NOMO-1 treated with dmso at 0.1 percent for 144 hours (cell line): ENCODE data around the gene CPTP.

ENCODE experiments used
- DNase-seq: peaks from one replicate; lab custom pipeline; 2025; ENCODE audit not compliant: unreplicated experiment; lab: John Stamatoyannopoulos, UW

Gene CPTP

GRCh38 chr1:1291548-1292441, 32.8 kb upstream of the CPTP start:
- DNase-seq = peak; percentile 26

GRCh38 chr1:1292442-1292779, 32.2 kb upstream of the CPTP start:
- DNase-seq = no peak

- DNase-seq = no peak
Observed at GRCh38 chr1:1292851-1293250, 31.8 kb upstream of the CPTP start.

- DNase-seq = no peak
Observed at GRCh38 chr1:1293263-1294249, 31.0 kb upstream of the CPTP start.

- no peak for DNase-seq
Observed at GRCh38 chr1:1294250-1294890, 30.2 kb upstream of the CPTP start.

GRCh38 chr1:1295154-1295923, 29.3 kb upstream of the CPTP start:
- no peak for DNase-seq

GRCh38 chr1:1296070-1297061, 28.2 kb upstream of the CPTP start:
- DNase-seq = no peak

GRCh38 chr1:1297802-1298424, 26.7 kb upstream of the CPTP start:
- DNase-seq = no peak

GRCh38 chr1:1298861-1299685, 25.5 kb upstream of the CPTP start:
- DNase-seq = no peak

GRCh38 chr1:1299686-1300351, 24.8 kb upstream of the CPTP start:
- no peak for DNase-seq

GRCh38 chr1:1300352-1300739, 24.3 kb upstream of the CPTP start:
- no peak for DNase-seq

- no peak for DNase-seq
Observed at GRCh38 chr1:1302006-1302430, 22.6 kb upstream of the CPTP start.

- DNase-seq = no peak
Observed at GRCh38 chr1:1302951-1303509, 21.6 kb upstream of the CPTP start.

- DNase-seq = no peak
Observed at GRCh38 chr1:1303736-1304135, 20.9 kb upstream of the CPTP start.

- DNase-seq = no peak
Observed at GRCh38 chr1:1304331-1305299, 20.0 kb upstream of the CPTP start.
